HG03558 (cell line): Measurements from ENCODE around the gene DTNB.
A peak's percentile ranks its signal among the peaks of the same experiment; 100 is the strongest.
"Not testable (repeated sequence)": the region's sequence is repeated elsewhere in the genome, so short reads cannot be mapped to it uniquely, and the experiment has no call there.

Experiments
- ATAC-seq: cut with Tn5 transposase; IDR thresholded peaks from one replicate; pipeline ENCODE4 v1.9.1; 2021; ENCODE audit warnings: moderate number of reproducible peaks; ENCODE audit not compliant: unreplicated experiment; ENCODE audit errors: extremely low read depth

Gene DTNB

GRCh38 chr2:25684577-25685473 is 11.4 kb upstream of the DTNB start:
- ATAC-seq: no peak

GRCh38 chr2:25682082-25682481 is 8.7 kb upstream of the DTNB start:
- no peak for ATAC-seq

- no peak for ATAC-seq
Measured at GRCh38 chr2:25677877-25678276, 4.5 kb upstream of the DTNB start.

GRCh38 chr2:25674077-25674362 is 643 bp upstream of the DTNB start:
- ATAC-seq: no peak

DNA sequence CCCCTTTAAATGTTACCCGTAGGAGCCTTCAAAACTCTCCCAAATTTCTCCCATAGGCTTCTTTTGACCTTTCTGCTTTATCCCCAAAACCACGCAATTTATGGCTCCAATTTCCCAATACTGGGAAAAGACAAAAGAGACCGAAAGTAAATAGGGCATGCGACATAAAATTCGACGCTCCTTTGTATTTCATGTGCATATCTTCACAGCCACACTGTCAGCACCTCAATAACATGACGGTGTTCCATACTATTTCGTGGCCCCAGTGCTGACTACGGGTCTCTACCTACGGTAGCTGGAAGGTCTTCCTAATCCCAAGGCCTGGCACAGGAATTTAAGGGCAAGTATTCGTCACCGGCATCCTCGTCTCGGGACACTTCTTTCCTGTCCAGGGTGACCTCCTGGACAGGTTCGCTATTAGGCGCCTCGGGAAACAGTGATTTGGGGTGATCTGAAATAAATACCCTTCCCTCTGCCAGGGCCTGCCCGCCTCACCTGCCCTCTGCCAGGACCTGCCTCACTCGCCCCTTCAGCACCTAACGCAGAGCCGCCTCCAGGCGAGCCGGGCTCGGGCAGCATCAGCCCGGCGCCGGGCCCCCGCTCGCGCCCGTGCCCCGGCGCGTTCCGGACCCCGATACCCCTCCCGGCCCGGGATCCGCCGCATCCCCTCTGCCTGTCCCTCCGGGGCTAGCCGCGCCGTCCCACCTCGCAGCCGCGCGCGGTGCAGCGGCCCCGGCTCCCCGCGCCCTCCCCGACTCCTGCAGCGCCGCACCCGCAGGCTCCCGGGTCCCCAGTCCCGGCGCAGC is 680 bp downstream of the DTNB start:
- ATAC-seq: peak; percentile 19

DNA sequence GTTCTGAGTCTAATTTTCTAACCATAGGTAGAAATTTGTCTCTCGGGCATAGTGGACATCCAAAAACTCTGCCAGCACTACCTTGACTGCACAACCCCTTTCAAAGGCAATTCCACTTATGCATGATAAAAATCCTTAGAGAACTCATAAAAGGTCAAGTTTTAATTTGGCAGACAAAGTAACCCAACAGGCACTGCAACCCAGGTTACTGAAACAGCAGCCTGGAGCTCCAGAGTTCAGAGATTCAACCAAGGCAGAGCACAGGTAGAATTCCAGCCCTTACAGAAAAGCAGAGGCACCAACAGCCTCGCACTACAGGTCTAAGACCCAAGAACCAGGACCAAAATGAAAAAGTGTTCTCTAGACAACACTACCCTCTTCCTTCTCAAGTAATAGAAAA is 1.8 kb downstream of the DTNB start:
- ATAC-seq: no peak

DNA sequence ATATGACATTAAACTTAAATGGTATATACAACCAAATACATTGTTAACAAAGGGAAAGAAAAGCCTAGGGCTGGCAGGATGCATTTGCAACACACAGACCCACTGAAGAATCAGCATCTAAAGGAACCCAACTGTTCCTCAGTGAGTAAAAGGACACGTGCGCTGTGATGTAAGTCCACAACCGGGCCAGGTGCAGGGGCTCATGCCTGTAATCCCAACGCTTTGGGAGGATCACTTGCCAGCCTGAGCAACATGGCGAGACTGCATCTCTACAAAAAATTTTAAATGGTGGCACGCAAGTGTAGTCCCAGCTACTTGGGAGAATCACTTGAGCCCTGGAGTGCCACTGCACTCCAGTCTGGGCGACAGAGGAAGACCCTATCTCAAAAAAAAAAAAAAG is 3.9 kb downstream of the DTNB start:
- no peak for ATAC-seq

- no peak for ATAC-seq
Measured at GRCh38 chr2:25666218-25666617, 7.2 kb downstream of the DTNB start.

DNA sequence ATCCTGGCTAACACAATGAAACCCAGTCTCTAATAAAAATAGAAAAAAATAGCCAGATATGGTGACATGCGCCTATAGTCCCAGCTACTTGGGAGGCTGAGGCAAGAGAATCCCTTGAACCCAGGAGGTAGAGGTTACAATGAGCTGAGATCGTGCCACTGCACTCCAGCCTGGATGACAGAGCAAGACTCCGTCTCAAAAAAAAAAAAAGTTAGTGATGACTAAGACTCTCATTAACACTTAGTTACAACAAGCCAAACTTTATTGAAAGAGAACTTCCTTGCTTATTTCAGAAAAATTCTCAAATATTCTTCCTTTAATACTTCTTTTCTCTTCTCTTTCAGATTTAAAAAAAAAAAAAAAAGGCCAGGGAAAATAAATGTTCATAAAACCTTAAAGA is 7.9 kb downstream of the DTNB start:
- not testable (repeated sequence) for ATAC-seq

GRCh38 chr2:25664965-25665307 is 8.4 kb downstream of the DTNB start:
- no peak for ATAC-seq

DNA sequence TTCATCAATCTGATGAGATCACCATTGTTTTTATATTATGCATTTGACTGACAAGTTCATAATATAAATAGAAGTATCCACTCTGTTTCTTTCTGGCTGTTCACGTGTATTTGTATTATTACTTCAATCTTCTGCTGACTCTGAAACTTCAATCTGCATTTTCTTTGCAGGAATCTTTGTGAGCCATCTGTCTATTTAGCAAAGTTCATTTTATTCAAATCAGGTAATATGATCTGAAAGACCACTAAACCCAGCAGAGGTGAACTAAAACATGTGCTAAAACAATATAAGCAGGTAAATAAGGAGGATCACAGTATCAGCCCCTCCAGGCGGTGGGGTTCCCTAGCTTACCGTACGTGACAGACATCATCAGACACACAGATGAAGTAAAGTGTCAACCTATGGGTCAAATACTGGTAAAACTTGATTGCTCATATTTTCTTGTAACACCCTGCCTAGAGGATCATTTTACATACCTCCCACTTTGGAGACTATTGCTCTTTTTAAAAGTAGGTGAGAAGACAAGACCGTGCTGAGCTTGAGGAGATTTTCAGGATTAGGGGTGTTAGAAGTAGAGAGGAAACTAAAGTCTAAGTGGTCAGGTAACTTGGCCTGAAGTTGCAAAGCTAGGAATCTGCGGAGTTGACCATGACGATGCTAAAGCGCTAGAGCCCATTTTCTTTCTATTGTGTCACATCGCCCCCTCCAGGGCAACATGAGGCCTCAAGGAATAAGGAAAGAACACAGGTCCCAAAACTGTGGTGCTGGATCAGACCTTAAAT is 9.0 kb downstream of the DTNB start:
- no peak for ATAC-seq

GRCh38 chr2:25655316-25655715 is 18.1 kb downstream of the DTNB start:
- no peak for ATAC-seq

DNA sequence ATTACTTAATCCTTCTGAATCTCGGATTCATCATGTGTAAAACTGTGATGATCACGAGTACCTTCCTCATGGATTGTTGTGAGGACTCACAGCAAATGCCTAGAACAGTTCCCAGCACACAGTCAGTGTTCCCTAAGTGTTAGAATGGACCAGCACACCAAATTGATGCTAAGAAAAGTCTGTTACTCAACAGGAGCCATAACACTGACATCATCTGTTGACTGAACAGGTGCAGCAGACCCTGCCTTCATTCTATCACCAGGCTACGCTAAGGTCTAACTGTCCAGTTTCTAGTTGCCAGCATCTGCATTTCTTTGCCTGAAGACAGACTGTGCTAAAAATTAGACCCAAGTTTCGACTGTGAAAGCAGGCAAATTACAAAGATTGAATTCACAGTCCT is 18.6 kb downstream of the DTNB start:
- no peak for ATAC-seq

GRCh38 chr2:25651782-25652455 is 21.5 kb downstream of the DTNB start:
- ATAC-seq: no peak

- no peak for ATAC-seq
Measured at GRCh38 chr2:25651066-25651465, 22.3 kb downstream of the DTNB start.

- ATAC-seq: no peak
Measured at GRCh38 chr2:25650256-25650655, 23.1 kb downstream of the DTNB start.

DNA sequence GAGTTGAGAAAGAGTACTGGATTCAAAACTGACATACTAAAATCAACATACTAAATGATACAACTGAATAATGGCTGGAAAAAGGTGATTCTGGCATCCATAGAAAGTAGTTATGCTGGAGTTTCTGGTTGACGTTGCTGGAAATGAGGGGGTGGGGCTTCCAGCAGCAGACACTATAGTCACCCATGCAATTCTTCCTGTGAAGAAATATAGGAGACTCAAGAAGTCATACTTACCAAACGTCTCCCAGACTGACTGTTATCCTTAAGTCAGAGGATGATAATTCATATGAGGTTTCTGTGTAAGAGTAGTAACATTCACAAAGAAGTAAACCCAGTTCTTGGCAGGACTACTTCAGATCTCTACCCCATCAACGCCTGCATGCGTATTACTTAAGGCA is 23.6 kb downstream of the DTNB start:
- no peak for ATAC-seq

DNA sequence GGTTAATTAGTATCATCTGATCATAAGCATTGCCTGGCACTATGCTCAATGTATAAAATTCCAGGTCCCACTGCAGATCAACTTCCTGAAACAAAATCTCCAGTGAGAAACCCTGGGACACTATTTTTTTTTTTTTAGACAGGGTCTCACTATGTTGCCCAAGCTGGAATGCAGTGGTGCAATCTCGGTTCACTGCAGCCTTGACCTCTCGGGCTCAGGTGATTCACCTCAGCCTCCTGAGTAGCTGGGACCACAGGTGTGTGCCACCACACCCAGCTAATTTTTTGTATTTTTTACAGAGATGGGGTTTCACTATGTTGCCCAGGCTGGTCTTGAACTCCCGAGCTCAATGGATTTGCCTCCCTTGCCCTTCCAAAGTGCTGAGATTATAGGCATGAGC is 31.1 kb downstream of the DTNB start:
- ATAC-seq: no peak

GRCh38 chr2:25639696-25640095 is 33.7 kb downstream of the DTNB start:
- ATAC-seq: no peak

GRCh38 chr2:25639131-25639530 is 34.2 kb downstream of the DTNB start:
- ATAC-seq: no peak

DNA sequence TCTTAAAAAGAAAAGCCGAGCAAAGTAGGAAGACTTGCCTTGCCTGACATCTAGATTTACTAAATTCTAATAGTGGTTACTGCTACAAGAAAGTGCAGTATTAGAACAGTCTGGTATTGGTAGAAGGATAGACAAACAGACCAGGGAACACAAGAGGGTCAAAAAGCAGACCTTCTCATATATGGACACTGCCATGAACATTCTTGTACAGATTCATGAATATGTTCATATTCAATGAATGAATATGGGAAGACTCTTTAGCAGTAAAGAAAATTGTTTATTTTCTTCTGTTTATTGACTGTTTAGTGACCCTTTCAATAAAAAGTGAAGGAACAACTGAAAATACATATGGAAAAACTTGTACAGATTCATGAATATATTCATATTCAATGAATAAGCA is 37.6 kb downstream of the DTNB start:
- no peak for ATAC-seq
